ENCODE results near the gene CCBE1.

DNA sequence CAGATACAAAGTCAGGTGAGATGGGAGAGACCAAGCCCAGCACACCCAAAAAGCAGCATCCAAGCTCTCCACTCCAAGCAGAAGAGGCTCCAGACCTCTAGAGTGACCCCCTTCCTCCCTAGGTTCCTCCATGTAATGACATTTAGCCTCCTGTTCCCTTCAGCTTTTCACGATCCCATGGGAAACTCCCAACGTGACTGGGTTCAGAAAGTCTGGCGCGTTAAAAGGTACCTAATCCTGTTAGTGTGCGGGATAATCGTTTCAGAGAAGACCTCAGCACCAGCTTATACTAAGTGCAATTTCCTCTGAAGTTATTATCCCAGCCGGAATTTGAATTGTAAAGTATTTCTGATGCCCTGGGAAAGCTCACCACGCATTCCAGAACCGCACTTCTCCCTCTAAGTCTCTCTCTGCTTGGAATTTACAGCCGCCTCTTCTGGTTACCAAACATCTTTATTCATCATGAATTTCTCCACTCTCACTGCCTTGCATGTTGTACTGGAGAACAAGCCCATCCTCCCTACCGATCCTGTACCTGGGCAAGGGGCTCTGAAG is 46.9 kb downstream of the CCBE1 start:
- TF ChIP-seq POLR2A (IDR thresholded peaks at IDR 0.05; ENCODE audit: low read length) (no peak), GATA1 (IDR thresholded peaks at IDR 0.05; ENCODE audit: low read depth, low read length) (no peak)

Data from erythroblast (primary cell).